GM13976 (cell line): ENCODE results near the gene UBXN2A.

ENCODE experiments used
- DNase-seq: peaks from one replicate; pipeline ENCODE4 v3.0.0; 2012; ENCODE audit warnings: low spot score
- CTCF ChIP-seq: IDR thresholded peaks from 2 replicates; pipeline ENCODE4 v1.5.1; 2012; ENCODE audit warnings: borderline replicate concordance, mild to moderate bottlenecking; ENCODE audit not compliant: insufficient read depth; ENCODE audit errors: extremely low read depth, missing control alignments, control extremely low read depth
- in situ Hi-C: fragments of 300-500 bp; cut with MboI; formaldehyde crosslinking; loops from one replicate; pipeline ENCODE4 v1.12.0; 2022; ENCODE audit warnings: low sequenced_read_pairs, mixed read lengths, inconsistent platforms; ENCODE audit not compliant: unreplicated experiment

UBXN2A gene

GRCh38 chr2:23993736-23994269, 53.5 kb downstream of the UBXN2A start:
- no peak for DNase-seq
- TF ChIP-seq CTCF: no peak
- in situ Hi-C loops: no loop called here

- TF ChIP-seq CTCF: no peak
- in situ Hi-C loops: no loop called here
Measured at GRCh38 chr2:23994567-23994966, 54.3 kb downstream of the UBXN2A start.

GRCh38 chr2:24007693-24008092, 67.4 kb downstream of the UBXN2A start:
- in situ Hi-C loops: no loop called here
- DNase-seq: no peak
- no peak for TF ChIP-seq CTCF

More at GRCh38 chr2:23994567-23994966, 54.3 kb downstream of the UBXN2A start:
- no peak for DNase-seq

GRCh38 chr2:24008672-24009366, 68.6 kb downstream of the UBXN2A start:
- in situ Hi-C loops: no loop called here
- DNase-seq: no peak
- TF ChIP-seq CTCF: no peak

GRCh38 chr2:24009367-24009679, 69.1 kb downstream of the UBXN2A start:
- in situ Hi-C loops: no loop called here
- TF ChIP-seq CTCF: no peak
- no peak for DNase-seq

- peak; percentile 64 for DNase-seq
- in situ Hi-C loops: no loop called here
- no peak for TF ChIP-seq CTCF
Measured at GRCh38 chr2:24009680-24010476, 69.6 kb downstream of the UBXN2A start, which contains the start of gene MFSD2B. MFSD2B (plus strand) TSS chr2:24010085; CDS start chr2:24010097, 12 bp downstream.
